DMS53 (cell line): ENCODE measurements around the gene FNDC3B.

Experiments
- DNase-seq: peaks from one replicate; lab custom pipeline; 2025; lab: John Stamatoyannopoulos, UW

The FNDC3B gene

GRCh38 chr3:172115059-172115458 is 75.7 kb downstream of the FNDC3B start:
- DNase-seq: no peak

- DNase-seq: no peak
Observed at GRCh38 chr3:172115787-172116186, 76.4 kb downstream of the FNDC3B start.

GRCh38 chr3:172118019-172118418 is 78.6 kb downstream of the FNDC3B start:
- DNase-seq: no peak

- no peak for DNase-seq
Observed at GRCh38 chr3:172119266-172119969, 80.0 kb downstream of the FNDC3B start.

- DNase-seq: no peak
Observed at GRCh38 chr3:172120912-172121311, 81.5 kb downstream of the FNDC3B start.

- no peak for DNase-seq
Observed at GRCh38 chr3:172121981-172122380, 82.6 kb downstream of the FNDC3B start.

- no peak for DNase-seq
Observed at GRCh38 chr3:172124271-172124670, 84.9 kb downstream of the FNDC3B start.

- DNase-seq: no peak
Observed at GRCh38 chr3:172125053-172125452, 85.7 kb downstream of the FNDC3B start.

- no peak for DNase-seq
Observed at GRCh38 chr3:172125963-172126457, 86.6 kb downstream of the FNDC3B start.

GRCh38 chr3:172126741-172127140 is 87.4 kb downstream of the FNDC3B start:
- DNase-seq: no peak

GRCh38 chr3:172127141-172127540 is 87.8 kb downstream of the FNDC3B start:
- DNase-seq: no peak

GRCh38 chr3:172127929-172128580 is 88.7 kb downstream of the FNDC3B start:
- DNase-seq: no peak

- no peak for DNase-seq
Observed at GRCh38 chr3:172128858-172129257, 89.5 kb downstream of the FNDC3B start.

- DNase-seq: peak; percentile 27
Observed at GRCh38 chr3:172129498-172129849, 90.1 kb downstream of the FNDC3B start.

GRCh38 chr3:172129850-172130716 is 90.7 kb downstream of the FNDC3B start:
- peak; percentile 88 for DNase-seq

GRCh38 chr3:172130717-172131050 is 91.3 kb downstream of the FNDC3B start:
- DNase-seq: no peak

GRCh38 chr3:172131746-172132145 is 92.4 kb downstream of the FNDC3B start:
- no peak for DNase-seq

GRCh38 chr3:172132159-172132586 is 92.8 kb downstream of the FNDC3B start:
- DNase-seq: no peak

- DNase-seq: no peak
Observed at GRCh38 chr3:172132721-172133311, 93.4 kb downstream of the FNDC3B start.

GRCh38 chr3:172133838-172134237 is 94.5 kb downstream of the FNDC3B start:
- DNase-seq: no peak

- no peak for DNase-seq
Observed at GRCh38 chr3:172134352-172134751, 95.0 kb downstream of the FNDC3B start.

- DNase-seq: no peak
Observed at GRCh38 chr3:172135185-172135584, 95.8 kb downstream of the FNDC3B start.
